Natural killer cell (primary cell): Measurements from ENCODE around the gene FANK1. TPM values are rescaled to one million over a fixed set of nuclear protein-coding genes. Genes with fewer than 3 reads are reported as not detected.

Experiments
- ATAC-seq, 3 donors: fragments of 150-1000 bp in 2 of 3; fragments of 200-7000 bp in 1 of 3; cut with Tn5 transposase; 1 replicate in 1 of 3; 2 replicates in 2 of 3; pipeline ENCODE4 v1.10.0; 2021; ENCODE audit warnings: mild to moderate bottlenecking in 2 of 3, moderate library complexity in 2 of 3
- DNase-seq, 2 donors: peaks; one replicate each; pipeline versions ENCODE4 v3.0.0 to v3.0.0-alpha.2; 2013 to 2021; ENCODE audit warnings: mixed read lengths in 1 of 2
- H3K27ac ChIP-seq: one replicate; pipeline ENCODE4 v1.5.1; 2013; ENCODE audit warnings: mild to moderate bottlenecking, low read length
- H3K27me3 ChIP-seq: one replicate; pipeline ENCODE4 v1.6.1; 2013; ENCODE audit warnings: low read length; ENCODE audit not compliant: control insufficient read depth, insufficient read depth
- H3K36me3 ChIP-seq: one replicate; pipeline ENCODE4 v1.6.1; 2013; ENCODE audit warnings: low read length; ENCODE audit not compliant: control insufficient read depth, insufficient read depth
- H3K4me1 ChIP-seq: one replicate; pipeline ENCODE4 v1.6.1; 2013; ENCODE audit warnings: low read length; ENCODE audit not compliant: control insufficient read depth, insufficient read depth
- H3K4me3 ChIP-seq: one replicate; pipeline ENCODE4 v1.5.1; 2013; ENCODE audit warnings: low read length
- H3K9me3 ChIP-seq: one replicate; pipeline ENCODE4 v1.6.1; 2013; ENCODE audit warnings: low read length; ENCODE audit not compliant: control insufficient read depth, insufficient read depth
- H3K27ac Mint-ChIP-seq, 2 donors: one replicate each; pipeline ENCODE4 v1.8.0; 2022; ENCODE audit warnings: mild to moderate bottlenecking in 2 of 2, mixed read lengths in 2 of 2, moderate library complexity in 1 of 2
- H3K27me3 Mint-ChIP-seq, 2 donors: one replicate each; pipeline ENCODE4 v1.8.0; 2022; ENCODE audit warnings: low read depth in 2 of 2, mixed read lengths in 2 of 2
- H3K36me3 Mint-ChIP-seq: one replicate; pipeline ENCODE4 v1.8.0; 2022; ENCODE audit warnings: mixed read lengths
- H3K4me1 Mint-ChIP-seq, 2 donors: one replicate each; pipeline ENCODE4 v1.8.0; 2022; ENCODE audit warnings: mixed read lengths in 2 of 2
- H3K4me3 Mint-ChIP-seq: one replicate; pipeline ENCODE4 v1.8.0; 2022; ENCODE audit warnings: mild to moderate bottlenecking, moderate library complexity, mixed read lengths
- H3K9me3 Mint-ChIP-seq, 2 donors: one replicate each; pipeline ENCODE4 v1.8.0; 2022; ENCODE audit warnings: mixed read lengths in 2 of 2
- CTCF ChIP-seq: fragments of 200-600 bp; IDR thresholded peaks from one replicate; pipeline ENCODE4 v1.8.0; 2022; ENCODE audit warnings: antibody characterized with exemption
- WGBS: methylation state at CpG from one replicate; pipeline ENCODE4 v1.1.7; 2013; ENCODE audit warnings: missing lambda C conversion rate; ENCODE audit not compliant: insufficient coverage; 5-methylcytosine and 5-hydroxymethylcytosine counted together
- intact Hi-C: fragments of 100-400 bp; cut with micrococcal nuclease; formaldehyde crosslinking; loops from one replicate; pipeline ENCODE4 v1.14.2; 2022
- total RNA-seq, 4 donors: library from RNA; stranded (reverse); fragments of 120-200 nt in 1 of 4; gene quantifications; one replicate each; pipeline versions ENCODE4 v1.2.3 to v1.2.4, GENCODE V29; 2013 to 2022

Gene FANK1
- total RNA-seq, 3 donors from 2014 or later (not counting 1 experiment from before 2014, with no cell fraction given), result not detected

- no peak overlapping the region for H3K27ac Mint-ChIP-seq
- DNase-seq (no peak), ATAC-seq (no peak)
- H3K4me3 Mint-ChIP-seq, result no peak overlapping the region
- Histone ChIP-seq H3K9me3 (no peaks in the 10 kb centered on the region), H3K4me3 (no peak overlapping the region), H3K4me1 (no peaks in the 10 kb centered on the region), H3K27ac (no peak overlapping the region), H3K27me3 (no peaks in the 10 kb centered on the region), H3K36me3 (peaks cover 24% of the 10 kb centered on the region)
- H3K36me3 Mint-ChIP-seq, result peaks cover 5% of the 10 kb centered on the region
- no peak for TF ChIP-seq CTCF
- H3K27me3 Mint-ChIP-seq, result no peaks in the 10 kb centered on the region
- intact Hi-C loops, result no loop called here
- no peaks in the 10 kb centered on the region for H3K4me1 Mint-ChIP-seq
- H3K9me3 Mint-ChIP-seq, result no peaks in the 10 kb centered on the region
- WGBS, result 97% methylated on average over 2 of the region's 7 CpGs
Observed at GRCh38 chr10:125849448-125849847, 46.9 kb upstream of the FANK1 start.

- DNase-seq, result no peak
- Histone ChIP-seq H3K36me3 (peaks cover 23% of the 10 kb centered on the region), H3K4me3 (no peak overlapping the region), H3K27me3 (no peaks in the 10 kb centered on the region), H3K27ac (no peak overlapping the region), H3K9me3 (no peaks in the 10 kb centered on the region), H3K4me1 (no peaks in the 10 kb centered on the region)
- TF ChIP-seq CTCF, result no peak
- ATAC-seq, result no peak
- 100% methylated on average over 1 of the region's 2 CpGs for WGBS
- Mint-ChIP-seq H3K27me3 (no peaks in the 10 kb centered on the region), H3K4me3 (no peak overlapping the region), H3K36me3 (peaks cover 5% of the 10 kb centered on the region), H3K9me3 (no peaks in the 10 kb centered on the region), H3K27ac (no peak overlapping the region), H3K4me1 (no peaks in the 10 kb centered on the region)
- intact Hi-C loops, result no loop called here
Observed at GRCh38 chr10:125850766-125851731, 45.3 kb upstream of the FANK1 start.

- Histone ChIP-seq H3K36me3 (peaks cover 21% of the 10 kb centered on the region), H3K27me3 (no peaks in the 10 kb centered on the region), H3K9me3 (no peaks in the 10 kb centered on the region), H3K4me3 (no peak overlapping the region), H3K27ac (no peak overlapping the region), H3K4me1 (no peaks in the 10 kb centered on the region)
- 97% methylated on average over 7 of the region's 7 CpGs for WGBS
- H3K36me3 Mint-ChIP-seq, result peaks cover 5% of the 10 kb centered on the region
- no peak for TF ChIP-seq CTCF
- H3K27ac Mint-ChIP-seq, result no peak overlapping the region
- intact Hi-C loops, result no loop called here
- H3K4me3 Mint-ChIP-seq, result no peak overlapping the region
- ATAC-seq (no peak), DNase-seq (no peak)
- no peaks in the 10 kb centered on the region for H3K27me3 Mint-ChIP-seq
- H3K9me3 Mint-ChIP-seq, result no peaks in the 10 kb centered on the region
- H3K4me1 Mint-ChIP-seq, result no peaks in the 10 kb centered on the region
Observed at GRCh38 chr10:125852487-125852886, 43.9 kb upstream of the FANK1 start.
